ENCODE measurements around the gene KLHL7.

Gene KLHL7, protein sequence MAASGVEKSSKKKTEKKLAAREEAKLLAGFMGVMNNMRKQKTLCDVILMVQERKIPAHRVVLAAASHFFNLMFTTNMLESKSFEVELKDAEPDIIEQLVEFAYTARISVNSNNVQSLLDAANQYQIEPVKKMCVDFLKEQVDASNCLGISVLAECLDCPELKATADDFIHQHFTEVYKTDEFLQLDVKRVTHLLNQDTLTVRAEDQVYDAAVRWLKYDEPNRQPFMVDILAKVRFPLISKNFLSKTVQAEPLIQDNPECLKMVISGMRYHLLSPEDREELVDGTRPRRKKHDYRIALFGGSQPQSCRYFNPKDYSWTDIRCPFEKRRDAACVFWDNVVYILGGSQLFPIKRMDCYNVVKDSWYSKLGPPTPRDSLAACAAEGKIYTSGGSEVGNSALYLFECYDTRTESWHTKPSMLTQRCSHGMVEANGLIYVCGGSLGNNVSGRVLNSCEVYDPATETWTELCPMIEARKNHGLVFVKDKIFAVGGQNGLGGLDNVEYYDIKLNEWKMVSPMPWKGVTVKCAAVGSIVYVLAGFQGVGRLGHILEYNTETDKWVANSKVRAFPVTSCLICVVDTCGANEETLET

DNA sequence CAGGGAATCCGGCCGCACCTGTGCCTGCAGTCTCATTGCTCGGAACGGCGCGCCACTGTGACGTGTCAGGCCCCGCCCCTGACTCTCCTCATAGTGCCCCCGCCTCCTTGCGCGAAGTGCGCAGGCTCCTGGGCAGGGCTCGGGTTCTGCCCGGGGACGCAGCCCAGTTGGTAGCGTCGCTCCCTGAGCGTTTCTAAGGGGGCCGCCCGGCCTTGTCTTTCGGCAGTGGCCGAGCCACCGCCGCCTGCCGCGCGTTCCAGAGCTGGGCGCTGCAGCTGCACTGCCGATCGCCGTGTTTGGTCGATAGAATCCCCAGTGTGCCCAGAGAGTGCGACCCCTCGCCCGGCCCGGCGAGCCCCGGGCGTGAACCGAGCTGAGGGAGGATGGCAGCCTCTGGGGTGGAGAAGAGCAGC, at the start of gene KLHL7:
TSS of gene KLHL7 (plus strand) at position 142 of the 413 bp plus-strand sequence. CDS start at position 384, 242 bp downstream.
- peak; percentile 11 for DNase-seq

GRCh38 chr7:23058408-23059096, 47.0 kb upstream of the KLHL7 start:
- no peak for DNase-seq

- no peak for DNase-seq
Observed at GRCh38 chr7:23061327-23061726, 44.3 kb upstream of the KLHL7 start.

GRCh38 chr7:23062452-23062851, 43.1 kb upstream of the KLHL7 start:
- DNase-seq = no peak

DNA sequence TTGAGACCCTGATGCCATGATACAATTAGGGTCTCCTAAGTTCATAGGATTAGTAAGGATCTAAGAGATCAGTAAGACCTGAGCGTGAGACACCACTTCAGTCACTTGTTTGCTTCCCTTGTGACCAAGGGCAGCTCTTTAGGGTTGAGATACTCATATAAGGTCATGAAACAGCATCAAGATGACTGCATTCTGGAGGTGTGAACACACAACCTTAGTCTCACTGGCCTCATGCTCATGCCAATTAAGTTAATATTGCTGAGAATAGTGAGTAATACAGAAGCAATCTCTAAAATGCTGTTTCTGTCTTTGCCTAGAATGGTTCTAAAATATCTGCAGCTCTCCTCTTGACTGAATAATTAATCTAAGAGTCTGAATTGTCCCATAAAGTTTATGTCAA, 39.6 kb upstream of the KLHL7 start:
- no peak for DNase-seq

DNA sequence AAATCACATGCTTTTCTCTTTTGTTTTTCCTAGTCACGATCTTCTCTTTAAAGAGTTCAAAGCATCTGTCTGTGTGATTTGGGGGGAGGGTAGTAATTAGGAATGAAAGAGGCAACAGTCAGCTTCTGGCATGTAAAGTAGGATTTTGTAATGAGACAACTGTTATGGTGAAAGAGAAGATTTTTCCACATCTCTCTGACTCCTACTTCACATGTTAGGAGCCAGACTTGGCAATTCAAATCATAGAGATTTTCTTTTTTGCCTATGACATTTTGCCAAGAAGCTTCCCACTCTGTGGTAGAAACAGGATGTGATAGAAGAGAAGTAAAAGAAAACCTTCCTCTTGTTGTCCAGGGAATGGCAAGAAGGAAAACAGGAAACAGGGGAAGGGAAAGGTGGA, 38.3 kb upstream of the KLHL7 start:
- no peak for DNase-seq

DNA sequence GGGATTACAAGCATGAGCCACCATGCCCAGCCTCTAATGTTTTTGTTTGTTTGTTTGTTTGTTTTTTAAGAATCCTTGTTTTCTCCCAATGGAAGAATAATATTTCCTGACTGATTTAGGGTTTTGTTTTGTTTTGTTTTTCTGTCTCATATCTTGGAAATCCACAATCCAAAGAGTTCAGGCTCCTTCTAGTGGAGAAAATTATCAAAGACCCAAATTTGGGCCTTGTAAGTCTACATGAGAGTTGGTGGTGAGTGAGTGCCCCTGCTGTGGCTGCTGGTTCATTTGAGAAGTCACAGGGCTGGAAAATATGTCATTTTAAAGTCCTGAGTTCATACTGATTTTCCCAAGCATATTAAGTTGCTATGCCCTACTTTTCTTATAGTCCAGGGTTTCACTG, 33.5 kb upstream of the KLHL7 start:
- DNase-seq = no peak

DNA sequence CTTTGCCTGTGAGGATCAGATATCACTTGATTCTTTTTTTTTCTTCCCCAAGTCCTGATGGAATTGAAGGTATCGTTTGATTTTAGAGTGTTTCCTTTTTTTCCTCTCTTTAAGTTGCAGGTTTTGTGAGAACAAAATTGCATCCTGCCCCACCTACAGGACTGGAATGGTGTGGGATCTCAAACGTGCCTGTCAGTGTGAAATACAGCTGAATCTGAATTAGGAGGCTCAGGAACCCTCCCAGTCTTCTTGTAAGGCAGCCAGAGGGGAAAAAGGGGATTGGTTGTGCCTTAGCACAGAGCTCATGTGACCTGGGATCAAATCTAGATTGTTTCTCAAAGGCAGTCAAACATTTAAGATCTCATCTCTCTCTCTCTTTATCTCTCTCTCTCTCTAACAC, 32.7 kb upstream of the KLHL7 start:
- DNase-seq = no peak

- DNase-seq = no peak
Observed at GRCh38 chr7:23074443-23075261, 30.9 kb upstream of the KLHL7 start.

- no peak for DNase-seq
Observed at GRCh38 chr7:23075571-23075970, 30.0 kb upstream of the KLHL7 start.

DNA sequence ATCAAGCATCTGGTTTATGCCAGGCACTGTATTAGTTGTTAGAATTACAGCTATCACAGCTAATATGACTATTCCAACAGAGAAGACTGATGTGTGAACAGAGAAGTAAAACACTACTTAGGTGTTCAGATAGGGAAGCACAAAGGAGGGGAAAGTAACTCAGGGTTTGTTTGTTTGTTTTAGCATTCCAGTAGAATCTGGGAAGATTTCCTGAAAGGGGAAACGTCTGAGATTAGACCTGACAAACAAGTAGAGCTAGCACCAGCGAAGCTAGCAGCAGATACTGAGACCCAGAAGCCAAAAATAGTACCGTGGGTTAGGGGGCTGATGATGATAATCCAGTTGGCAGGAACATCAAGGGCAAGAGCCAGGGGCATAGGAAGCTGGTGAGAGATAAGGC, 28.8 kb upstream of the KLHL7 start:
- DNase-seq = no peak

DNA sequence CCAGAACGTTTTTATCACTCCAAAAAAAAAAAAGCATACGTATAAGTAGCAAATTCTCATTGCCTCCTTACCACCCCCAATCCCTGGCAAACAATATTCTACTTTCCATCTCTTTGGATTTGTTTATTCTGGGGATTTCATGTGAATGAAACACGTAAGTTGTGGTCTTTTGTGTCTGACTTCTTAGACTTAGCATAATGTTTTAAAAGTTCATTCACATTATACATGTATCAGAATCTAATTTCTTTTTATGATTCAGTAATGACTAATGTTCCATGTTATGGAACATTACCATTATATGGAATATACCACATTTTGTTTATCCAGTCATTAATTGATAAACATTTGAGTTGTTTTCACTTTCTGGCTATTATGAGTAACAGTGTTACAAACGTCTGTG, 12.5 kb upstream of the KLHL7 start:
- no peak for DNase-seq

- DNase-seq = no peak
Observed at GRCh38 chr7:23093546-23093945, 12.0 kb upstream of the KLHL7 start.

GRCh38 chr7:23096518-23097290, 8.9 kb upstream of the KLHL7 start:
- no peak for DNase-seq

DNA sequence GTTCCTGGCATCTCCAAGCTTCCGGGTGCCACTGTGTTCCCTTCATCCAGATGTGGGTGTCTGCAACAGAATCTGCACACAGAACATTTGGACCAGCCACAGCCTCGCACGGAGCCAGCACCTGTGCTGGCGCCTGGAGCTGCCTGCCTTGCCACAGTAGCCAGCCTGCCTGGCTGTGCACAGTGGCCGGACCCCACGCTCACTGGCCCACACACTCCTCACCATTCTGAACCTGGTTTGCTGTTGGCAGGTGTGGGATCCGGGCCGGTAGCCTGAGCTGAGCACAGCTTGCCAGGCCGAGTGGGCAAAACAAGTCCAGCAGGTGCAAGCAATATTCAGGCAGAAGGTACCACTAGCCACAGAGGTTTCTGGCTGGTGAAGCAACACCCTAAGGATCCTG, 7.6 kb upstream of the KLHL7 start:
- DNase-seq = no peak

DNA sequence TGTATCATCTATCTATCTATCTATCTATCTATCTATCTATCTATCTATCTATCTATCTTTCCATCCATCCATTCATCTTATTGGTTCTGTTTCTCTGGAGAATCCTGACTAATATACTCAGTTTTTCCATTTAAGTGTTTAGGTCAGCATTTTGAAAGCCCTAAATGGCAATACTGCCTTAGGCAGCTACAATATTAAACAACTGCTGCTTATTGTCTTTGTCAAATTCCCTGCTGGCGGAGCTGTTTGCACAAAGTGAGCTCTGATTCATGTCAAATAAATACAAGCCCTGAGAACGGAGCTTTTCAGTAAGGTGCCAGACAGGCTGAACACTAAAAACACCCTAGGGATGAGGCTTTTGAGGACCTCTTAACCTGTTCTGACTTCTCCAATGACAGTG, 7.1 kb upstream of the KLHL7 start:
- no peak for DNase-seq

DNA sequence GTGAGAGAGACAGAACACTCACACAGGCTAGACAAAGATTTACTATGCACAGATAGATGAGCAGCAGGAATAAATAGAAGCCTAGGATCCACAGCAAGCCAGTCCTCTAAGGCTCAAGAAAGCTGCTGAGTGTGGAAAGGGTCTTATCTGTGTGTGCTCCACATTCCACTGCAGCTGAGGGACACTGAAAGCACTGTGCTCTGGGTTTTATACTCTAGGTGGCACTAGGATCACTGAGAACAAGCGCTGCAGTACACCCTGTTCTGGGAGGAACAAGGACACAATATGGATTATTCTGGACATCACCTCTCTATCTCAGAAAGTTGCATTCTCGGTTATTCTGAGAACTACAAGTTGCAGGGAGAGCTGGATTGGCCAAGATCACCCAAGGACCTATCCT, 4.9 kb upstream of the KLHL7 start:
- no peak for DNase-seq

DNA sequence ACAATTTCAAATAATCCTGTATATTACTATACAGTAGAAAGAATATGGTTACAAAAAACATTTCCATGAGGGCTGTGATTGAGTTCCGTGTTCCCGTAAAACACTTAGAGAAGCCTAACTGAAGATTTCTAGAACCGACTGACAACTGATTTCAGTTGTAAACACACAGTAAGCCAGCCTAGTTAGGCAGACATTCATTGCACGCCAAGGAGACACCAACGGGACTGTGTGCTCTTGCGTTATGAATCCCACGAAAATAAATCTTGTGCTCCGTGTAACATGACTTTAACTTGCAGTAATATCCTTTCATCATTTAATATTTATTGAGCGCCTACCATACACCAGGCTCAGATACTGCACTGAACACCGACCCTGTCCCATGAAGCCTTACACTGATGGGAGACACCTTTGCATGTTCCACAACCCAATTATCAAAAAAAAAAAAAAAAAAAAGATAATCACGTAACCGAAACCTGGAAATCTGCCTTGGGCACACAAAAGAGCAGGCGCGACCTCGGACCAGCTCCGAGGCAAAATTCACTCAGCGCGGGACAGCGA, 420 bp upstream of the KLHL7 start:
- DNase-seq = no peak

DNA sequence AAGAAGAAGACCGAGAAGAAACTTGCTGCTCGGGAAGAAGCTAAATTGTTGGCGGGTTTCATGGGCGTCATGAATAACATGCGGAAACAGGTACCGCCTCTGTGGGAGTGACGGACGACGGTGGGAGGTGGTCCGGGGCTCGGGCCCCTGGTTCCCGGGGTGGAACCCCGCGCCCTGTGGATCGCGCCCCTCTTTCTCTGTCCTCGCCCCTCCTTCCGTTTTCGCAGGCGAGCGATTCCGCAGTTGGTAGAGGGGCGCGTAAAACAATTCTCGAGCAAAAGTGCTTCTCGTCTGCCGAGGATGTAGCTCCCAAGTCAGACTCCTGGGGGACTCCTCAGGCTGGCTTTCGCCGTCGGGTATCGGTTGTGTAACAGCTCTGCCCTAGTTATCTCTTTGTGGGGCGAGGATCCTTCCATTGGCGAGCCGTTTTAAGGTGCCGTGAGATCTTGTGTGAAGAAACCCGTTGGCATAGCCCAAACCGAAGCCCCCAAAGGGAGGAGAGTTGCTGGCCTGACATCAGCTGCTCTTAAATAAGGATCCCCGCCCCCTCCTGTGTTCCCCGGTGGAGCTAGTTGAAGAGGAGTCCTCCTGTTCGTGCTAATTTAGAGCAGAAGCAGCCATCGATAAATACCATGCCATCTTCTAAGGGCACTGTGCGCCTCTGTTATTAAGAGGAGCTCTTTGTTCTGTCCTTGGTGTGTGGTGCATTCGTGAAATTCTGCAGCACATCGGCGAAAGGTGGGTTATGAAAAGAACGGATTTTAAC, 655 bp downstream of the KLHL7 start:
- peak; percentile 22 for DNase-seq

GRCh38 chr7:23106823-23107663, 1.5 kb downstream of the KLHL7 start:
- no peak for DNase-seq

All from NCI-H187 treated with DMSO at 0.1 percent for 48 hours (cell line).